Endodermal cell (in vitro differentiated cells): ENCODE results near the gene KRT32. TPM values are rescaled to one million over a fixed set of nuclear protein-coding genes. Genes with fewer than 3 reads are reported as not detected.

ENCODE experiments used
- DNase-seq: peaks from one replicate; pipeline ENCODE4 v3.0.0-alpha.2; 2017
- H3K27ac ChIP-seq: 2 replicates; pipeline ENCODE4 v1.5.1; 2013; ENCODE audit warnings: mild to moderate bottlenecking, low read depth, low read length, moderate library complexity
- H3K27me3 ChIP-seq: 2 replicates; pipeline ENCODE4 v1.6.1; 2013; ENCODE audit warnings: mild to moderate bottlenecking, low read length, moderate library complexity; ENCODE audit not compliant: insufficient read depth, control insufficient read depth, poor library complexity, severe bottlenecking
- H3K36me3 ChIP-seq: 2 replicates; pipeline ENCODE4 v1.7.0; 2013; ENCODE audit warnings: mild to moderate bottlenecking, low read length, moderate library complexity; ENCODE audit not compliant: control insufficient read depth, insufficient read depth
- H3K4me1 ChIP-seq: one replicate; pipeline ENCODE4 v1.7.0; 2013; ENCODE audit warnings: low read length; ENCODE audit not compliant: control insufficient read depth, insufficient read depth
- H3K4me3 ChIP-seq: 2 replicates; pipeline ENCODE4 v1.5.1; 2013; ENCODE audit warnings: mild to moderate bottlenecking, low read length, moderate library complexity
- H3K9ac ChIP-seq: 2 replicates; pipeline ENCODE4 v1.6.1; 2013; ENCODE audit warnings: mild to moderate bottlenecking, low read length, moderate library complexity; ENCODE audit not compliant: poor library complexity, severe bottlenecking; ENCODE audit errors: extremely low read depth
- H3K9me3 ChIP-seq: 2 replicates; pipeline ENCODE4 v1.6.1; 2013; ENCODE audit warnings: mild to moderate bottlenecking, low read length, moderate library complexity; ENCODE audit not compliant: control insufficient read depth
- H3K27ac Mint-ChIP-seq: 2 replicates; pipeline ENCODE4 v1.8.0; 2020; ENCODE audit warnings: mixed read lengths
- H3K27me3 Mint-ChIP-seq: 2 replicates; pipeline ENCODE4 v1.8.0; 2021; ENCODE audit warnings: mild to moderate bottlenecking, mixed read lengths; ENCODE audit not compliant: insufficient read depth
- H3K36me3 Mint-ChIP-seq: 2 replicates; pipeline ENCODE4 v1.8.0; 2020; ENCODE audit warnings: low read depth, mixed read lengths
- H3K4me1 Mint-ChIP-seq: 2 replicates; pipeline ENCODE4 v1.8.0; 2020; ENCODE audit warnings: mixed read lengths
- H3K4me3 Mint-ChIP-seq: 2 replicates; pipeline ENCODE4 v1.8.0; 2020; ENCODE audit warnings: mild to moderate bottlenecking, moderate library complexity, mixed read lengths
- H3K9me3 Mint-ChIP-seq: 2 replicates; pipeline ENCODE4 v1.8.0; 2020; ENCODE audit warnings: mild to moderate bottlenecking, mixed read lengths
- WGBS, 2 experiments: methylation state at CpG; one replicate each; pipeline versions ENCODE4 v1.1.5 to v1.1.7; 2013; ENCODE audit warnings: missing lambda C conversion rate in 2 of 2, mixed read lengths in 1 of 2; ENCODE audit not compliant: insufficient coverage in 1 of 2, insufficient read length in 1 of 2; 5-methylcytosine and 5-hydroxymethylcytosine counted together
- total RNA-seq, 2 donors: library from RNA; stranded (reverse); fragmentation: NEBNext Ultra II Directional in 1 of 2; extraction: Animal tissue kit (Norgen Biotek cat#: 25700) in 1 of 2; gene quantifications; 2 replicates in 1 of 2; 3 replicates in 1 of 2; pipeline ENCODE4 v1.2.1, GENCODE V29; 2021
- TF ChIP-seq, protein P1 (sequence below): fragments of 200-600 bp; sonication (generic); conservative IDR thresholded peaks from 2 replicates; pipeline ENCODE4 v1.5.0; 2021; ENCODE audit warnings: antibody characterized with exemption, mild to moderate bottlenecking

The KRT32 gene
- total RNA-seq, 2 donors from 2014 or later = not detected

- Mint-ChIP-seq H3K36me3 (no peaks in the 10 kb centered on the region), H3K4me3 (no peak overlapping the region), H3K27ac (no peak overlapping the region), H3K9me3 (peaks cover 18% of the 10 kb centered on the region), H3K27me3 (peaks cover 15% of the 10 kb centered on the region), H3K4me1 (no peaks in the 10 kb centered on the region)
- WGBS, 2 experiments = 74 to 100% methylated on average over 1 to 2 of the region's 2 CpGs
- TF ChIP-seq, protein P1, sequence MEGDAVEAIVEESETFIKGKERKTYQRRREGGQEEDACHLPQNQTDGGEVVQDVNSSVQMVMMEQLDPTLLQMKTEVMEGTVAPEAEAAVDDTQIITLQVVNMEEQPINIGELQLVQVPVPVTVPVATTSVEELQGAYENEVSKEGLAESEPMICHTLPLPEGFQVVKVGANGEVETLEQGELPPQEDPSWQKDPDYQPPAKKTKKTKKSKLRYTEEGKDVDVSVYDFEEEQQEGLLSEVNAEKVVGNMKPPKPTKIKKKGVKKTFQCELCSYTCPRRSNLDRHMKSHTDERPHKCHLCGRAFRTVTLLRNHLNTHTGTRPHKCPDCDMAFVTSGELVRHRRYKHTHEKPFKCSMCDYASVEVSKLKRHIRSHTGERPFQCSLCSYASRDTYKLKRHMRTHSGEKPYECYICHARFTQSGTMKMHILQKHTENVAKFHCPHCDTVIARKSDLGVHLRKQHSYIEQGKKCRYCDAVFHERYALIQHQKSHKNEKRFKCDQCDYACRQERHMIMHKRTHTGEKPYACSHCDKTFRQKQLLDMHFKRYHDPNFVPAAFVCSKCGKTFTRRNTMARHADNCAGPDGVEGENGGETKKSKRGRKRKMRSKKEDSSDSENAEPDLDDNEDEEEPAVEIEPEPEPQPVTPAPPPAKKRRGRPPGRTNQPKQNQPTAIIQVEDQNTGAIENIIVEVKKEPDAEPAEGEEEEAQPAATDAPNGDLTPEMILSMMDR = no peak
- Histone ChIP-seq H3K9ac (no peak overlapping the region), H3K36me3 (no peaks in the 10 kb centered on the region), H3K27ac (no peak overlapping the region), H3K4me1 (no peaks in the 10 kb centered on the region), H3K9me3 (peaks cover 15% of the 10 kb centered on the region), H3K4me3 (no peak overlapping the region), H3K27me3 (no peaks in the 10 kb centered on the region)
- no peak for DNase-seq
Observed at GRCh38 chr17:41448506-41448905, 18.7 kb downstream of the KRT32 start.

DNA sequence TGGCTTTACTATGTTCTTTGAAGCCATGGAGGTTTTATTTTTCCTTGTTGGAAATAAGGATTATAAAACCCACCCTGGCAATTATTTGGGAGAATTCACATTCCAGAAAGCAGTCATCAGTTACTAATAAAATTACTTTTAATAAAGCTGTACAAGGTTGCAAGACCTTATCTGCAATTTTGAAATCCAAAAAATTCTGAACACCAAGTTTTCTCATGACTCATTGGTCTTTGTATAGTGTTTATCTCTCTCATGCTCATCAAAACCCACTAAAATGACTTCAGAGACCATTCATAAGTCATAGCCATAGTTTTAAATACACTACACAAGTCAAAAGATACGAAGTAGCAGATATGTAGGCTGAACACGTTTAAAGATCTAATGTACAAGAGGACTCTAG lies 20.4 kb downstream of the KRT32 start:
- Mint-ChIP-seq H3K9me3 (peaks cover 12% of the 10 kb centered on the region), H3K4me1 (no peaks in the 10 kb centered on the region), H3K4me3 (no peak overlapping the region), H3K36me3 (no peaks in the 10 kb centered on the region), H3K27ac (no peak overlapping the region), H3K27me3 (peaks cover 14% of the 10 kb centered on the region)
- no peak overlapping the region for H3K4me3 ChIP-seq
- H3K36me3 ChIP-seq = no peaks in the 10 kb centered on the region
- H3K4me1 ChIP-seq = no peaks in the 10 kb centered on the region
- H3K27me3 ChIP-seq = no peaks in the 10 kb centered on the region
- DNase-seq = no peak
- 66% methylated on average over 2 of the region's 2 CpGs; no CpG with 5 or more reads in 1 of the 2 experiments for WGBS, 2 experiments
- peaks cover 10% of the 10 kb centered on the region for H3K9me3 ChIP-seq
- no peak overlapping the region for H3K27ac ChIP-seq
- TF ChIP-seq, protein P1 = no peak
- no peak overlapping the region for H3K9ac ChIP-seq

DNA sequence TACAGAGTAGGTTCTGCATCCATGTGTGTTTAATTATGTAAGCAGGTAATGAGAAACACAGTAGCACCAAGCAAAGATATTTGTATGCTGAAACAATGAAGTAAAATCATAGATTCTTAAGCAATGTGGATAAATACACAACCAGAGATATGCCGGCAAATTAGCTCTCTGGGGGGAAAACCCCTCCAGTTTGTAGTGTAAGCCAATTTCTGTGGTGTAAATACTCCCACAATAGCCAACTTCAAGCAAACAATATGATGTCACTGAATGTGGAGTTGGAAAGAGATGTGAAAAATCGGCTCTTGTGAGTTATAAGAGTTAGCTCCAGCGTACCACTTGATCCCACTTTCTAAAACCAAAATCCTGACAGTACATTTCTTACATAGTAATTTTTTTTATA lies 22.5 kb downstream of the KRT32 start:
- Histone ChIP-seq H3K4me1 (no peaks in the 10 kb centered on the region), H3K36me3 (no peaks in the 10 kb centered on the region), H3K9ac (no peak overlapping the region), H3K4me3 (no peak overlapping the region), H3K27me3 (no peaks in the 10 kb centered on the region), H3K9me3 (no peaks in the 10 kb centered on the region), H3K27ac (no peak overlapping the region)
- DNase-seq = no peak
- H3K9me3 Mint-ChIP-seq = no peaks in the 10 kb centered on the region
- H3K4me3 Mint-ChIP-seq = no peak overlapping the region
- peaks cover 13% of the 10 kb centered on the region for H3K27me3 Mint-ChIP-seq
- H3K36me3 Mint-ChIP-seq = no peaks in the 10 kb centered on the region
- no peak overlapping the region for H3K27ac Mint-ChIP-seq
- TF ChIP-seq, protein P1 = no peak
- 76 to 80% methylated on average over 1 to 3 of the region's 3 CpGs for WGBS, 2 experiments
- no peaks in the 10 kb centered on the region for H3K4me1 Mint-ChIP-seq
